Fibroblast of lung (primary cell): ENCODE results near the gene NYAP1. TPM values are rescaled to one million over a fixed set of nuclear protein-coding genes. Genes with fewer than 3 reads are reported as not detected.

Experiments used
- DNase-seq, 2 donors: peaks; one replicate each; pipeline versions ENCODE4 v3.0.0 to v3.0.0-alpha.2; 2010; ENCODE audit warnings: low read depth in 2 of 2
- H2AFZ ChIP-seq: 2 replicates; pipeline ENCODE4 v1.5.1; 2012; ENCODE audit warnings: low read length, control low read depth, inconsistent platforms
- H3K27ac ChIP-seq: 2 replicates; pipeline ENCODE4 v1.5.1; 2011; ENCODE audit warnings: low read length, control low read depth; ENCODE audit not compliant: insufficient read depth
- H3K27me3 ChIP-seq: 2 replicates; pipeline ENCODE4 v1.5.1; 2011; ENCODE audit warnings: mild to moderate bottlenecking, low read length; ENCODE audit not compliant: control insufficient read depth, insufficient read depth
- H3K36me3 ChIP-seq: 2 replicates; pipeline ENCODE4 v1.5.1; 2011; ENCODE audit warnings: low read length; ENCODE audit not compliant: control insufficient read depth, insufficient read depth
- H3K4me1 ChIP-seq: 2 replicates; pipeline ENCODE4 v1.5.1; 2011; ENCODE audit warnings: low read length; ENCODE audit not compliant: control insufficient read depth, insufficient read depth; ENCODE audit errors: extremely low read depth
- H3K4me2 ChIP-seq: 2 replicates; pipeline ENCODE4 v1.5.1; 2011; ENCODE audit warnings: low read length, control low read depth; ENCODE audit not compliant: insufficient read depth; ENCODE audit errors: extremely low read depth
- H3K4me3 ChIP-seq, 4 experiments: fragments of 200-600 bp in 1 of 4; sonication (generic) in 1 of 4; replicated peaks in 1 of 4; 2 replicates each; pipeline ENCODE4 v1.5.1; 2011 to 2016; ENCODE audit warnings: low read length in 4 of 4, low read depth in 3 of 4, mild to moderate bottlenecking in 3 of 4, control low read depth in 2 of 4, inconsistent platforms in 1 of 4, mixed read lengths in 1 of 4; ENCODE audit not compliant: insufficient read depth in 1 of 4; ENCODE audit errors: control extremely low read depth in 1 of 4
- H3K79me2 ChIP-seq: 2 replicates; pipeline ENCODE4 v1.5.1; 2012; ENCODE audit warnings: mild to moderate bottlenecking, low read length, inconsistent platforms; ENCODE audit not compliant: control insufficient read depth, insufficient read depth
- H3K9ac ChIP-seq: 2 replicates; pipeline ENCODE4 v1.5.1; 2011; ENCODE audit warnings: mild to moderate bottlenecking, low read length, control low read depth; ENCODE audit not compliant: insufficient read depth
- H3K9me3 ChIP-seq: 2 replicates; pipeline ENCODE4 v1.5.1; 2012; ENCODE audit warnings: low read depth, low read length; ENCODE audit not compliant: control insufficient read depth, insufficient read depth
- H4K20me1 ChIP-seq: 2 replicates; pipeline ENCODE4 v1.5.1; 2011; ENCODE audit warnings: low read length; ENCODE audit not compliant: control insufficient read depth, insufficient read depth; ENCODE audit errors: extremely low read depth
- EZH2 ChIP-seq: IDR thresholded peaks from 2 replicates; pipeline ENCODE4 v1.5.1; 2012; ENCODE audit warnings: low read length, control low read depth, mild to moderate bottlenecking; ENCODE audit errors: missing control alignments
- polyA plus RNA-seq, 2 donors: library from polyadenylated mRNA; depleted of rRNA in 1 of 2; stranded (reverse) in 1 of 2; unstranded in 1 of 2; fragments of >200 nt; gene quantifications; 2 replicates each; pipeline ENCODE4 v1.2.1, GENCODE V29; 2011 to 2012; ENCODE audit warnings: missing spikeins in 1 of 2
- total RNA-seq: library from RNA; depleted of rRNA; stranded (reverse); fragments of >200 nt; gene quantifications from 2 replicates; pipeline ENCODE4 v1.2.1, GENCODE V29; 2014
- TF ChIP-seq, protein P1 (sequence below), 2 donors: IDR thresholded peaks in 1 of 2; conservative IDR thresholded peaks in 1 of 2; 1 replicate in 1 of 2; 2 replicates in 1 of 2; pipeline ENCODE4 v1.5.1; 2011 to 2012; ENCODE audit warnings: low read length in 2 of 2, control low read depth in 1 of 2, inconsistent platforms in 1 of 2, low read depth in 1 of 2, mild to moderate bottlenecking in 1 of 2

Gene NYAP1
- total and polyA plus RNA-seq, 2 donors (not counting 1 experiment from before 2014, with no cell fraction given), result 0.18 to 0.33 TPM

DNA sequence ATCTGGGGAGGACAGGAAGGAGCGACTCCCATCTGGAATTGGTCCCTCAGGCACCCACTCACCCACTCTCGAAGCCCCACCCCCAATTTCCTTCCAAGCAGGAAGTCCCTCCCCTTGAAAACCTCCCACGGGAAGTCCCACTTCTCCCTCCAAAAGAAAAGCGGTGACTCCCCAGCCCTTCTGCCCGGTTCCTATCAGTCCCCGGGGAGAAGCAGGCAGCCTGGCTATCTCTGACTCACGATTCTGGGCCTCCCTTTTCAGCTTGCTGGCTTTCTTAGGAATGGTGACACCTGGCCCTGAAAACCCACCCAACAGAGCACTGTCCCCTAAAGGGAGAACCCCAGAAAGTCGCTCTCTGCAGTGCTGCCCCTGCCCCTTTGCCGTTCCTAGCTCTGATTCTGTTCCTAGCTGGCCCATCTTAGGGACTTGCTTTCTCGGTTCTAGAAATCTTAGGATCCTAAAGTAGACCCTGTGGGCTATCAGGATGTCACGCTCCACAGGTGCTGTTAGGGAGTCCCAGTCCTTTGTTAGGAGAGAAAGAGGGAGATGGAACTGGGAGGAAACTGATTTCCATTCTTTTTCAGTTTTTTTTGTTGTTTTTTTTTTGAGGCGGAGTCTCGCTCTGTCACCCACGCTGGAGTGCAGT lies 10.8 kb upstream of the NYAP1 start:
- TF ChIP-seq, protein P1, sequence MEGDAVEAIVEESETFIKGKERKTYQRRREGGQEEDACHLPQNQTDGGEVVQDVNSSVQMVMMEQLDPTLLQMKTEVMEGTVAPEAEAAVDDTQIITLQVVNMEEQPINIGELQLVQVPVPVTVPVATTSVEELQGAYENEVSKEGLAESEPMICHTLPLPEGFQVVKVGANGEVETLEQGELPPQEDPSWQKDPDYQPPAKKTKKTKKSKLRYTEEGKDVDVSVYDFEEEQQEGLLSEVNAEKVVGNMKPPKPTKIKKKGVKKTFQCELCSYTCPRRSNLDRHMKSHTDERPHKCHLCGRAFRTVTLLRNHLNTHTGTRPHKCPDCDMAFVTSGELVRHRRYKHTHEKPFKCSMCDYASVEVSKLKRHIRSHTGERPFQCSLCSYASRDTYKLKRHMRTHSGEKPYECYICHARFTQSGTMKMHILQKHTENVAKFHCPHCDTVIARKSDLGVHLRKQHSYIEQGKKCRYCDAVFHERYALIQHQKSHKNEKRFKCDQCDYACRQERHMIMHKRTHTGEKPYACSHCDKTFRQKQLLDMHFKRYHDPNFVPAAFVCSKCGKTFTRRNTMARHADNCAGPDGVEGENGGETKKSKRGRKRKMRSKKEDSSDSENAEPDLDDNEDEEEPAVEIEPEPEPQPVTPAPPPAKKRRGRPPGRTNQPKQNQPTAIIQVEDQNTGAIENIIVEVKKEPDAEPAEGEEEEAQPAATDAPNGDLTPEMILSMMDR (conservative IDR thresholded peaks at IDR 0.05 in 1 of 2, IDR thresholded peaks at IDR 0.05 in 1 of 2; ENCODE audit: low read depth in 1 of 2, low read length in 2 of 2), result no peak
- no peak for TF ChIP-seq EZH2
- no peak overlapping the region for H3K4me3 ChIP-seq
- H4K20me1 ChIP-seq, result no peaks in the 10 kb centered on the region
- peak overlapping the region; percentile 25 for H3K4me2 ChIP-seq
- H3K4me1 ChIP-seq, result peaks cover 8% of the 10 kb centered on the region
- H3K79me2 ChIP-seq, result peaks cover 32% of the 10 kb centered on the region
- H3K27me3 ChIP-seq, result no peaks in the 10 kb centered on the region
- H3K9me3 ChIP-seq, result no peaks in the 10 kb centered on the region
- no peak overlapping the region for H2AFZ ChIP-seq
- H3K9ac ChIP-seq, result no peak overlapping the region
- H3K27ac ChIP-seq, result peak overlapping the region; percentile 32
- peak in 1 of 2 donors; percentile 39 for DNase-seq
- peaks cover 5% of the 10 kb centered on the region for H3K36me3 ChIP-seq

DNA sequence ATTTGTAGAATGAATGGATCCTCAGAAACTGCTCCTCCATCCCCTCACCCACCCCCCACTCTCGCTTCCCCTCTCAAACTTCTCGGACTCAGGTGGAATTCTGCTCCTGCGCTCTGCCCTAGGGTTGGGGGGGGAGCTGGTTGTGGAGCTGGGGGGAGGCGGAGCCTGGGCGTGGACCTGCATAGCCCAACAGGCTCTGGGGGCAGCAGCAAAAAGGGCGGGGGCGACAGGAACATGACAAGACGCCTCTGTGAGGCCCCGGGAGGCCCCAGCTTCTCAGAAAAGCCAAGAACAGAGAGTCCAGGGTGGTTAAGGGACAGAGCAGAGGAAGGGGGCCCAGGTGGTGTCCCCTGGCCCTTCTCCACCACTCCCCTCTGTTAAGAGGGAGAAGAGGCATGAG lies 8.2 kb upstream of the NYAP1 start:
- Histone ChIP-seq H3K4me2 (peak overlapping the region; percentile 90), H3K79me2 (peaks cover 42% of the 10 kb centered on the region), H3K4me3 (peak overlapping the region; percentile 13 to 95 (median 59)), H4K20me1 (no peaks in the 10 kb centered on the region), H2AFZ (no peak overlapping the region), H3K4me1 (peaks cover 10% of the 10 kb centered on the region), H3K9me3 (no peaks in the 10 kb centered on the region), H3K27ac (peak overlapping the region; percentile 4), H3K36me3 (peaks cover 5% of the 10 kb centered on the region), H3K9ac (no peak overlapping the region), H3K27me3 (no peaks in the 10 kb centered on the region)
- no peak for TF ChIP-seq EZH2
- TF ChIP-seq, protein P1 (conservative IDR thresholded peaks at IDR 0.05 in 1 of 2, IDR thresholded peaks at IDR 0.05 in 1 of 2; ENCODE audit: low read depth in 1 of 2, low read length in 2 of 2), result no peak
- DNase-seq, result no peak

DNA sequence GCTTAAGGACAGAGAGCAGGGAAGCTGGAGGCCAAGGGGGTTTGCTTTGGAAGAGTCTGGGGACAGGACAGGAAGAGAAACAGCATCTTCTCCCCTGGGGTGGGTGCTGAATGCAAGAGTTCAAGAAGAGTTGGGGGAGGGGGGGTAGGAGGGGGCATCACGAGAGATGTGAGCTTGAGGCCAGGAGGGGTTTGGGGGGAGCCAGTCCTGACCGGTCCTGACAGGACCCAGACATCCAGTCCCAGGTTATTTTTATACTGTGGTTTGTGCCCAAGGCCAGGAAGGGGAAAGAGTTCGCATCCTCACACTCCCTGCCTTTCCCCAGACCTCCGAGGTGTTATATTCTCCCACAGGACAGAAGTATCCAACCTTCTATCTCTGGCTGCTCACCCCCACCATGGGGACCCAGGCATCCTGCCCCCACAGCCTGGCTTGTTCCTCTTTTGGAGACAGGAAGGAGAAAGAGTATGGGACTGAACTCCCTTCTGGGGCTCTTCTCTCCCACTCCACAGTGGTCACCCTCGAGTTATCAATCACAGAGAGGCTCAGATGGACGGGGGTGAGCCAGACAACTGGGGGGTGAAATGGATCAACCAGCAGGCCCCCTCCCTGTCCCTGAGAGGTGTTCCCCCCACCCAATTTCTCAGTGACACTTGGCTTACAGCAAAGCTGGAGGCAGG lies 7.5 kb upstream of the NYAP1 start:
- Histone ChIP-seq H3K79me2 (peaks cover 42% of the 10 kb centered on the region), H2AFZ (no peak overlapping the region), H3K4me2 (peak overlapping the region; percentile 90)

More for the DNA sequence above, 7.5 kb upstream of the NYAP1 start:
- H3K4me3 ChIP-seq, result peak overlapping the region; percentile 93 to 95 (median 93)
- H3K9me3 ChIP-seq, result no peaks in the 10 kb centered on the region
- H3K4me1 ChIP-seq, result peaks cover 10% of the 10 kb centered on the region
- H3K9ac ChIP-seq, result no peak overlapping the region
- DNase-seq, result no peak
- no peaks in the 10 kb centered on the region for H3K27me3 ChIP-seq
- H3K36me3 ChIP-seq, result peaks cover 5% of the 10 kb centered on the region
- peak overlapping the region; percentile 16 for H3K27ac ChIP-seq
- H4K20me1 ChIP-seq, result no peaks in the 10 kb centered on the region
- TF ChIP-seq, protein P1 (conservative IDR thresholded peaks at IDR 0.05 in 1 of 2, IDR thresholded peaks at IDR 0.05 in 1 of 2; ENCODE audit: low read depth in 1 of 2, low read length in 2 of 2), result no peak
- no peak for TF ChIP-seq EZH2
